ENCODE results near the gene RAB11FIP3. TPM values are rescaled to one million over a fixed set of nuclear protein-coding genes. Genes with fewer than 3 reads are reported as not detected.
A peak's percentile ranks its signal among the peaks of the same experiment; 100 is the strongest.

Gene RAB11FIP3
- total and polyA plus RNA-seq, 2 of the 13 experiments (the other 11 are each of a cell fraction or from before 2014, with no cell fraction given): 34.3 to 57.6 TPM

GRCh38 chr16:397135-397661 lies 28.3 kb upstream of the RAB11FIP3 start, which contains the start of gene NME4 (continued):
- peak; percentile 41; the same call in 1 of the 2 replicates for TF ChIP-seq PATZ1 (CRISPR knock-in tag; IDR thresholded peaks at IDR 0.05)
- no peak for TF ChIP-seq ZBTB2 (CRISPR knock-in tag; IDR thresholded peaks at IDR 0.05; ENCODE audit: low read depth)
- 0 out of 2 replicates have a peak, but pooled peaks have one; percentile 14 for TF ChIP-seq ZNF281 (CRISPR knock-in tag; IDR thresholded peaks at IDR 0.05; ENCODE audit: borderline replicate concordance)
- TF ChIP-seq ADNP (CRISPR knock-in tag; IDR thresholded peaks at IDR 0.05): no peak
- peak in 1 of 2 experiments; percentile 57; a peak in 3 of 4 replicates for TF ChIP-seq POLR2A (IDR thresholded peaks at IDR 0.05; ENCODE audit: insufficient read depth in 1 of 2, low read depth in 2 of 2, low read length in 2 of 2)
- 0 out of 2 replicates have a peak, but pooled peaks have one; percentile 34 for TF ChIP-seq CREB3 (CRISPR knock-in tag; IDR thresholded peaks at IDR 0.05)
- TF ChIP-seq ZIK1 (CRISPR knock-in tag; IDR thresholded peaks at IDR 0.05; ENCODE audit: borderline replicate concordance, low read depth): 0 out of 2 replicates have a peak, but pooled peaks have one; percentile 28
- peak; percentile 51; the same call in 1 of the 2 replicates for TF ChIP-seq RAD21 (CRISPR knock-in tag; IDR thresholded peaks at IDR 0.05)
- no peak for TF ChIP-seq CENPBD1 (CRISPR knock-in tag; IDR thresholded peaks at IDR 0.05; ENCODE audit: borderline replicate concordance, low read depth)
- no peak for TF ChIP-seq ATF2 (CRISPR knock-in tag; IDR thresholded peaks at IDR 0.05)
- peak; percentile 86 for TF ChIP-seq ZFY (CRISPR knock-in tag; IDR thresholded peaks at IDR 0.05)
- TF ChIP-seq BHLHE40 (IDR thresholded peaks at IDR 0.05; ENCODE audit: low read length): peak; percentile 68
- peak; percentile 62 for TF ChIP-seq ZNF740 (CRISPR knock-in tag; IDR thresholded peaks at IDR 0.05)
- TF ChIP-seq RBFOX2 (IDR thresholded peaks at IDR 0.05; ENCODE audit: low read depth, low read length): peak; percentile 76
- no peak for TF ChIP-seq ETV5 (CRISPR knock-in tag; IDR thresholded peaks at IDR 0.05; ENCODE audit: borderline replicate concordance)
- TF ChIP-seq SRSF1 (optimal IDR thresholded peaks at IDR 0.05; ENCODE audit: low read depth, low read length): peak; percentile 21
